ENCODE results near the gene HECTD1.

GRCh38 chr14:31207755-31208545 is at the start of gene HECTD1:
- TF ChIP-seq EZH2 (IDR thresholded peaks at IDR 0.05), result no peak
- peak; percentile 74 for TF ChIP-seq POLR2AphosphoS5 (IDR thresholded peaks at IDR 0.05; ENCODE audit: borderline replicate concordance, low read depth, low read length)
- TF ChIP-seq FOXP2 (optimal IDR thresholded peaks at IDR 0.05; ENCODE audit: control extremely low read depth, extremely low read length, insufficient read depth), result no peak

Measured in SK-N-MC (cell line).